Effector memory CD8-positive, alpha-beta T cell (primary cell): ENCODE measurements around the gene CD46.
"Not testable (repeated sequence)": the region's sequence is repeated elsewhere in the genome, so short reads cannot be mapped to it uniquely, and the experiment has no call there.

Experiments
- ATAC-seq: fragments of 150-1000 bp; cut with Tn5 transposase; replicated peaks from 2 replicates; pipeline ENCODE4 v1.10.0; 2021; ENCODE audit warnings: mild to moderate bottlenecking, moderate library complexity
- DNase-seq, 3 experiments: peaks; one replicate each; pipeline ENCODE4 v3.0.0; 2021
- H3K27ac Mint-ChIP-seq, 2 donors: one replicate each; pipeline ENCODE4 v1.8.0; 2022; ENCODE audit warnings: mild to moderate bottlenecking in 2 of 2, mixed read lengths in 2 of 2, moderate library complexity in 2 of 2
- H3K27me3 Mint-ChIP-seq, 2 donors: one replicate each; pipeline ENCODE4 v1.8.0; 2022; ENCODE audit warnings: mixed read lengths in 2 of 2
- H3K36me3 Mint-ChIP-seq: one replicate; pipeline ENCODE4 v1.8.0; 2022; ENCODE audit warnings: mild to moderate bottlenecking, moderate library complexity, mixed read lengths; ENCODE audit not compliant: insufficient read depth
- H3K4me1 Mint-ChIP-seq, 2 donors: one replicate each; pipeline ENCODE4 v1.8.0; 2022; ENCODE audit warnings: low read depth in 2 of 2, mixed read lengths in 2 of 2
- H3K4me3 Mint-ChIP-seq, 2 donors: one replicate each; pipeline ENCODE4 v1.8.0; 2022; ENCODE audit warnings: mild to moderate bottlenecking in 2 of 2, mixed read lengths in 2 of 2, moderate library complexity in 2 of 2
- H3K9me3 Mint-ChIP-seq, 2 donors: one replicate each; pipeline ENCODE4 v1.8.0; 2022; ENCODE audit warnings: mixed read lengths in 2 of 2

Gene CD46

DNA sequence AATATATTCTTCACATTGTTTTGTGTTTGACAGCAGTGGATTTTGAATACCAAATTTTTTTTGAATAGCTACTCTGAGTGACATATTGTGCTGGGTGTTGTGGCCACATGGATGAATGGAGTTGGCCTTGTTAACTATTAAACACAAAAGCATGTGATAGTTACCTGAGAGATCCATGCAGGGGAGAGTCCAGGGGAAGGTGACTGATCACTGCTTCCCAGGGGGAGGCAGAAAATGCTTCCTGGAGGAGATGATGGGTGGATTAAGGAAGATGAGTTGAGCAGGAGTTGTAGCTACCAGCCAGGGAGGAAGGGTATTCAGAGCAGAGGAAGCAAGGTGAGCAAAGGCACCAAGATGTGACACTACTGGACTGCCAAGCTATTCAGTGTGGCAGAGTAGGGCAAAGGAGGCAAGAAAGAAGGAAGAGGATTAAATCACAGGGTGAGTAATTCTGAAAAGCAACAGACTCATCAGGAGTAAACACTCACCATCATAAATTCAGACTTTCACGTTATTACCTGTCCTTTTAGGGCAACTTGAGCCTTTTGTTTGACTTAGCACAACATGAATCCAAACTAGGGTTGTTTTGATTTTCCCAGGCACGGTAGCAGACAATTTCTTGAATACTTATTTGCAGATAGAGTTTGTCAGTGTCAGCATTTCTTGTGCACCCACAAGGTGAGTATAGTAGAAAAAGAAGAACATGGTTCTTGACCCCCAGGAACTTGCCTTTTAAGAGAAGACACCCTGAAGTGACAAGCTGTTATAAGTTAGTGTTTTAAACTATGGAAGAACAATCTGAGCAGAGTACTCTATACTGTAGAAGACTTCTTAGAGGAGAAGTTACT lies 4.2 kb downstream of the CD46 start:
- Mint-ChIP-seq H3K9me3 (no peaks in the 10 kb centered on the region), H3K27ac (peak overlapping the region; percentile 29 to 70), H3K27me3 (no peaks in the 10 kb centered on the region), H3K36me3 (peaks cover 40% of the 10 kb centered on the region), H3K4me1 (peaks cover 30 to 44% of the 10 kb centered on the region in 2 donors), H3K4me3 (no peak overlapping the region)
- DNase-seq (no peak), ATAC-seq (no peak)

GRCh38 chr1:207762622-207763021 lies 10.8 kb downstream of the CD46 start:
- H3K27ac Mint-ChIP-seq: no peak overlapping the region
- ATAC-seq: no peak
- no peaks in the 10 kb centered on the region for H3K9me3 Mint-ChIP-seq

DNA sequence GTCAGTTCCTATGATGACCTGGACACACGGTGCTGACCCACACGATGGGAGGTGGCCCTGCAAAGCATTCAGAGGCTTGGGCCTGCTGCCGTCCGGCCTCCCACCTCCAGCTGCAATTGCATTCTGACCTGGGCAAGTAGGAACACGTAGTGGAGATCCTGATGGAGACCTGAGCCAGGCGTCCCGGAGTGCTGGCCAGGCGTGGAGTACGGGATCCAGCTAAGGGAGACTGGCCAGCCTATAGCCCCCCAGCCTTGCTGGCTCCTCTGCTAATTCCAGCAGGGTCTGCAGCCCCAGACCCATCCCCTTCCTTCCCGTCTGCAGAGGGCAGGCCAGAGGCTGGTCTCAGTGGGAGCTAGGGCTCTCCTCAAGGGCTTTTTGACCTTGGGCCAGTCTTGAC lies 11.2 kb downstream of the CD46 start:
- Mint-ChIP-seq H3K36me3 (peaks cover 77% of the 10 kb centered on the region), H3K27ac (no peak overlapping the region), H3K4me1 (peaks cover 0 to 6% of the 10 kb centered on the region in 2 donors), H3K9me3 (no peaks in the 10 kb centered on the region), H3K4me3 (no peak overlapping the region), H3K27me3 (no peaks in the 10 kb centered on the region)
- no peak for DNase-seq
- ATAC-seq: no peak

More at GRCh38 chr1:207762622-207763021, 10.8 kb downstream of the CD46 start:
- Mint-ChIP-seq H3K4me3 (no peak overlapping the region), H3K27me3 (no peaks in the 10 kb centered on the region), H3K4me1 (peaks cover 0 to 2% of the 10 kb centered on the region in 2 donors), H3K36me3 (peaks cover 80% of the 10 kb centered on the region)
- no peak for DNase-seq

- H3K4me1 Mint-ChIP-seq: peaks cover 0 to 15% of the 10 kb centered on the region in 2 donors
- H3K27ac Mint-ChIP-seq: no peak overlapping the region
- DNase-seq: no peak
- no peaks in the 10 kb centered on the region for H3K27me3 Mint-ChIP-seq
- H3K4me3 Mint-ChIP-seq: no peak overlapping the region
- no peak for ATAC-seq
- peaks cover 79% of the 10 kb centered on the region for H3K36me3 Mint-ChIP-seq
- no peaks in the 10 kb centered on the region for H3K9me3 Mint-ChIP-seq
Observed at GRCh38 chr1:207763972-207764371, 12.1 kb downstream of the CD46 start.

- Mint-ChIP-seq H3K27ac (peak overlapping the region in 1 of 2 donors; percentile 60), H3K9me3 (no peaks in the 10 kb centered on the region), H3K36me3 (peaks cover 58% of the 10 kb centered on the region), H3K4me1 (peaks cover 0 to 20% of the 10 kb centered on the region in 2 donors), H3K4me3 (no peak overlapping the region), H3K27me3 (no peaks in the 10 kb centered on the region)
- no peak for DNase-seq
- no peak for ATAC-seq
Observed at GRCh38 chr1:207766569-207766968, 14.7 kb downstream of the CD46 start.

GRCh38 chr1:207770514-207770913 lies 18.7 kb downstream of the CD46 start:
- not testable (repeated sequence) for H3K9me3 Mint-ChIP-seq, H3K4me3 Mint-ChIP-seq, DNase-seq, H3K27ac Mint-ChIP-seq, H3K27me3 Mint-ChIP-seq, ATAC-seq
- Mint-ChIP-seq H3K4me1 (peaks cover 20 to 47% of the 10 kb centered on the region in 2 donors), H3K36me3 (peaks cover 24% of the 10 kb centered on the region)

- H3K27ac Mint-ChIP-seq, ATAC-seq, H3K27me3 Mint-ChIP-seq, DNase-seq, H3K4me3 Mint-ChIP-seq, H3K9me3 Mint-ChIP-seq: not testable (repeated sequence)
- Mint-ChIP-seq H3K4me1 (peaks cover 33 to 53% of the 10 kb centered on the region in 2 donors), H3K36me3 (peaks cover 24% of the 10 kb centered on the region)
Observed at GRCh38 chr1:207776045-207776444, 24.2 kb downstream of the CD46 start.

DNA sequence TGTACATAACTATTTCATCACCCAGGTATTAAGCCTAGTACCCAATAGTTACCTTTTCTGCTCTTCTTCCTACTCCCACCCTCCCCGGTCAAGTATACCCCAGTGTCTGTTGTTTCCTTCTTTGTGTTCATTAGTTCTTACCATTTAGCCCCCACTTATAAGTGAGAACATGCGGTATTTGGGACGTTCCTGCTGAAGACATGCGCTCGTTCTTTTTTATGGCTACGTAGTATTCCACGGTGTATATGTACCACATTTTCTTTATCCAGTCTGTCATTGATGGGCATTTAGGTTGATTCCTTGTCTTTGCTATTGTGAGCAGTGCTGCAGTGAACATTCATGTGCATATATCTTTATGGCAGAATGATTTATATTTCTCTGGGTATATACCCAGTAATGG lies 25.6 kb downstream of the CD46 start:
- not testable (repeated sequence) for H3K4me3 Mint-ChIP-seq, DNase-seq, H3K27ac Mint-ChIP-seq, ATAC-seq, H3K27me3 Mint-ChIP-seq, H3K9me3 Mint-ChIP-seq
- Mint-ChIP-seq H3K4me1 (peaks cover 27 to 45% of the 10 kb centered on the region in 2 donors), H3K36me3 (peaks cover 27% of the 10 kb centered on the region)

DNA sequence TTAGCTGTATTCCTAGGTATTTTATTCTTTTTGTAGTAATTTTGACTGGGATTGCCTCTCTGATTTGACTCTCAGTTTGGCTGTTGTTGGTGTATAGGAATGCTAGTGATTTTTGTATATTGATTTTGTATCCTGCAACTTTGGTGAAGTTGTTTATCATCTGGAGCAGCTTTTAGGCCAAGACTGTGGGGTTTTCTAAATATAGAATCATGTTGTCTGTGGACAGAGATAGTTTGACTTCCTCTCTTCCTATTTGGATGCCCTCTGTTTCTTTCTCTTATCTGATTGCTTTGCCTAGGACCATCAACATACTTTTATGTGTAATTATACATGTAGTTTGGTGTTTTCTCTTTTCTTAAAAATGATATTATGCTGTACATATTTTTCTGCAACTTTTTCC lies 27.2 kb downstream of the CD46 start:
- DNase-seq (no peak), ATAC-seq (no peak)
- Mint-ChIP-seq H3K4me1 (peaks cover 20 to 29% of the 10 kb centered on the region in 2 donors), H3K4me3 (no peak overlapping the region), H3K9me3 (peaks cover 0 to 3% of the 10 kb centered on the region in 2 donors), H3K27me3 (no peaks in the 10 kb centered on the region), H3K27ac (peak overlapping the region in 1 of 2 donors; percentile 42), H3K36me3 (peaks cover 36% of the 10 kb centered on the region)

GRCh38 chr1:207781312-207781711 lies 29.5 kb downstream of the CD46 start:
- DNase-seq (no peak), ATAC-seq (no peak)
- peaks cover 0 to 3% of the 10 kb centered on the region in 2 donors for H3K9me3 Mint-ChIP-seq
- H3K36me3 Mint-ChIP-seq: peaks cover 44% of the 10 kb centered on the region
- H3K4me1 Mint-ChIP-seq: peaks cover 11 to 30% of the 10 kb centered on the region in 2 donors
- no peak overlapping the region for H3K4me3 Mint-ChIP-seq
- no peak overlapping the region for H3K27ac Mint-ChIP-seq
- H3K27me3 Mint-ChIP-seq: no peaks in the 10 kb centered on the region

- H3K27ac Mint-ChIP-seq: no peak overlapping the region
- H3K9me3 Mint-ChIP-seq: no peaks in the 10 kb centered on the region
Observed at GRCh38 chr1:207787776-207788175, 35.9 kb downstream of the CD46 start.

GRCh38 chr1:207789386-207789785 lies 37.5 kb downstream of the CD46 start:
- DNase-seq (no peak), ATAC-seq (no peak)
- H3K9me3 Mint-ChIP-seq: no peaks in the 10 kb centered on the region
- no peak overlapping the region for H3K4me3 Mint-ChIP-seq
- H3K4me1 Mint-ChIP-seq: peaks cover 0 to 7% of the 10 kb centered on the region in 2 donors
- H3K36me3 Mint-ChIP-seq: peaks cover 31% of the 10 kb centered on the region
- H3K27ac Mint-ChIP-seq: no peak overlapping the region
- no peaks in the 10 kb centered on the region for H3K27me3 Mint-ChIP-seq

More at GRCh38 chr1:207787776-207788175, 35.9 kb downstream of the CD46 start:
- Mint-ChIP-seq H3K36me3 (peaks cover 37% of the 10 kb centered on the region), H3K4me1 (peaks cover 0 to 4% of the 10 kb centered on the region in 2 donors), H3K4me3 (no peak overlapping the region), H3K27me3 (no peaks in the 10 kb centered on the region)
- DNase-seq (no peak), ATAC-seq (no peak)

- no peak for DNase-seq
- peaks cover 0 to 3% of the 10 kb centered on the region in 2 donors for H3K4me1 Mint-ChIP-seq
- ATAC-seq: no peak
- H3K4me3 Mint-ChIP-seq: no peak overlapping the region
- no peaks in the 10 kb centered on the region for H3K9me3 Mint-ChIP-seq
- peaks cover 27% of the 10 kb centered on the region for H3K36me3 Mint-ChIP-seq
- H3K27me3 Mint-ChIP-seq: no peaks in the 10 kb centered on the region
- no peak overlapping the region for H3K27ac Mint-ChIP-seq
Observed at GRCh38 chr1:207789792-207790787, 38.2 kb downstream of the CD46 start.
